H1 (cell line): ENCODE measurements around the gene TTC29. TPM values are rescaled to one million over a fixed set of nuclear protein-coding genes. Genes with fewer than 3 reads are reported as not detected.

Experiments
- CTCF ChIA-PET: fragments of 300-600 bp; sonication (Branson Sonifier 250); formaldehyde crosslinking; loops from one replicate; lab custom pipeline; 2021; ENCODE audit not compliant: partially characterized antibody; lab: Charles Lee
- POLR2A ChIA-PET: fragments of 300-600 bp; sonication (Branson Sonifier 250); formaldehyde crosslinking; loops from one replicate; lab custom pipeline; 2021; ENCODE audit warnings: inconsistent platforms; ENCODE audit not compliant: partially characterized antibody; lab: Charles Lee
- DNase-seq, 2 experiments: peaks; one replicate each; pipeline versions ENCODE4 v3.0.0 to v3.0.0-alpha.2; 2010 to 2022; ENCODE audit warnings: low spot score in 2 of 2, low read depth in 1 of 2, mixed read lengths in 1 of 2
- FAIRE-seq: peaks from 2 replicates; lab custom pipeline; 2011; peaks lifted over from hg19 to GRCh38; lab: Jason Lieb, UNC
- H2AFZ ChIP-seq: 2 replicates; pipeline ENCODE4 v1.8.1; 2012; ENCODE audit warnings: low read length, inconsistent platforms
- H2AK5ac ChIP-seq: 2 replicates; pipeline ENCODE4 v1.6.1; 2013; ENCODE audit warnings: low read depth, low read length
- H2BK120ac ChIP-seq: replicated peaks from 2 replicates; pipeline ENCODE3; 2013; ENCODE audit warnings: low read depth, low read length, inconsistent platforms
- H2BK12ac ChIP-seq: 2 replicates; pipeline ENCODE4 v1.6.1; 2013; ENCODE audit warnings: low read depth, low read length
- H2BK15ac ChIP-seq: 2 replicates; pipeline ENCODE4 v1.6.1; 2013; ENCODE audit warnings: low read length
- H2BK20ac ChIP-seq: 2 replicates; pipeline ENCODE4 v1.6.1; 2013; ENCODE audit warnings: low read length
- H2BK5ac ChIP-seq: 2 replicates; pipeline ENCODE4 v1.6.1; 2013; ENCODE audit warnings: low read depth, low read length
- H3K14ac ChIP-seq: 2 replicates; pipeline ENCODE4 v1.6.1; 2013; ENCODE audit warnings: inconsistent platforms; ENCODE audit not compliant: insufficient read length
- H3K18ac ChIP-seq: 2 replicates; pipeline ENCODE4 v1.6.1; 2013; ENCODE audit warnings: low read length; ENCODE audit errors: extremely low read depth
- H3K23ac ChIP-seq: 2 replicates; pipeline ENCODE4 v1.6.1; 2013; ENCODE audit warnings: inconsistent platforms; ENCODE audit not compliant: insufficient read length
- H3K23me2 ChIP-seq: 2 replicates; pipeline ENCODE4 v1.6.1; 2013; ENCODE audit warnings: low read depth, low read length
- H3K27ac ChIP-seq: 2 replicates; pipeline ENCODE4 v1.6.1; 2011; ENCODE audit warnings: low read depth, low read length, inconsistent platforms
- H3K27me3 ChIP-seq, 4 experiments: replicated peaks in 1 of 4; 1 replicate in 1 of 4; 2 replicates in 3 of 4; pipeline versions ENCODE4 v1.6.1 to v1.8.1; 2011 to 2013; ENCODE audit warnings: low read length in 3 of 4, mild to moderate bottlenecking in 3 of 4, inconsistent platforms in 2 of 4, mixed read lengths in 2 of 4, moderate library complexity in 1 of 4; ENCODE audit not compliant: control insufficient read depth in 3 of 4, insufficient read depth in 3 of 4; ENCODE audit errors: extremely low read depth in 1 of 4
- H3K36me3 ChIP-seq, 4 experiments: 2 replicates each; pipeline versions ENCODE4 v1.6.1 to v1.8.1; 2011 to 2013; ENCODE audit warnings: mild to moderate bottlenecking in 4 of 4, low read length in 3 of 4, moderate library complexity in 2 of 4, control low read depth in 1 of 4, inconsistent platforms in 1 of 4; ENCODE audit not compliant: insufficient read depth in 4 of 4, control insufficient read depth in 2 of 4
- H3K4ac ChIP-seq: replicated peaks from 2 replicates; pipeline ENCODE3; 2013; ENCODE audit warnings: low read length, low read depth, mixed read lengths, inconsistent platforms; ENCODE audit not compliant: insufficient read length
- H3K4me1 ChIP-seq, 4 experiments: replicated peaks in 1 of 4; 1 replicate in 1 of 4; 2 replicates in 3 of 4; pipeline versions ENCODE4 v1.6.1 to v1.8.1; 2011 to 2013; ENCODE audit warnings: low read length in 3 of 4, inconsistent platforms in 2 of 4, mixed read lengths in 1 of 4; ENCODE audit not compliant: insufficient read depth in 4 of 4, control insufficient read depth in 3 of 4
- H3K4me2 ChIP-seq, 2 experiments: 2 replicates each; pipeline versions ENCODE4 v1.6.1 to v1.8.1; 2011 to 2013; ENCODE audit warnings: low read depth in 2 of 2, low read length in 2 of 2, control low read depth in 1 of 2, inconsistent platforms in 1 of 2, mild to moderate bottlenecking in 1 of 2; ENCODE audit not compliant: insufficient read depth in 1 of 2
- H3K4me3 ChIP-seq, 4 experiments: fragments of 200-600, 300-600 bp in 1 of 4; sonication (generic), shearing (Covaris generic), sonication (Bioruptor Twin) in 1 of 4; 2 replicates each; pipeline versions ENCODE4 v1.5.1 to v1.8.1; 2011 to 2016; ENCODE audit warnings: low read length in 4 of 4, low read depth in 3 of 4, control low read depth in 2 of 4, inconsistent platforms in 2 of 4, mild to moderate bottlenecking in 2 of 4, mixed read lengths in 1 of 4, moderate library complexity in 1 of 4; ENCODE audit not compliant: insufficient read depth in 2 of 4; ENCODE audit errors: extremely low read depth in 1 of 4
- H3K56ac ChIP-seq: replicated peaks from 2 replicates; pipeline ENCODE3; 2013; ENCODE audit warnings: low read depth, mild to moderate bottlenecking, mixed read lengths, low read length, inconsistent platforms; ENCODE audit not compliant: insufficient read length
- H3K79me1 ChIP-seq: 2 replicates; pipeline ENCODE4 v1.6.1; 2013; ENCODE audit warnings: low read depth, low read length, control low read depth
- H3K79me2 ChIP-seq, 2 experiments: 2 replicates each; pipeline versions ENCODE4 v1.6.1 to v1.8.1; 2012 to 2013; ENCODE audit warnings: low read length in 2 of 2, mild to moderate bottlenecking in 2 of 2, inconsistent platforms in 1 of 2; ENCODE audit not compliant: insufficient read depth in 2 of 2, control insufficient read depth in 1 of 2
- H3K9ac ChIP-seq, 4 experiments: replicated peaks in 1 of 4; 1 replicate in 1 of 4; 2 replicates in 3 of 4; pipeline versions ENCODE4 v1.6.1 to v1.8.1; 2011 to 2013; ENCODE audit warnings: low read depth in 3 of 4, low read length in 3 of 4, control low read depth in 2 of 4, mild to moderate bottlenecking in 2 of 4, moderate library complexity in 2 of 4, inconsistent platforms in 1 of 4; ENCODE audit errors: extremely low read depth in 1 of 4
- H3K9me3 ChIP-seq, 2 experiments: 2 replicates each; pipeline versions ENCODE4 v1.6.1 to v1.8.1; 2012 to 2013; ENCODE audit warnings: mild to moderate bottlenecking in 2 of 2, moderate library complexity in 2 of 2, control low read depth in 1 of 2, inconsistent platforms in 1 of 2, low read depth in 1 of 2, low read length in 1 of 2, mixed read lengths in 1 of 2; ENCODE audit not compliant: insufficient read depth in 2 of 2
- H4K20me1 ChIP-seq, 2 experiments: replicated peaks in 1 of 2; 2 replicates each; pipeline versions ENCODE3 to v1.8.1; 2011 to 2013; ENCODE audit warnings: inconsistent platforms in 2 of 2, low read length in 2 of 2, mild to moderate bottlenecking in 1 of 2; ENCODE audit not compliant: insufficient read depth in 2 of 2, control insufficient read depth in 1 of 2
- H4K5ac ChIP-seq: 2 replicates; pipeline ENCODE4 v1.6.1; 2013; ENCODE audit warnings: low read length, low read depth, mixed read lengths, inconsistent platforms; ENCODE audit not compliant: insufficient read length
- H4K8ac ChIP-seq: 2 replicates; pipeline ENCODE4 v1.8.0; 2013; ENCODE audit warnings: mild to moderate bottlenecking, moderate library complexity, low read length, inconsistent platforms; ENCODE audit not compliant: insufficient read depth; ENCODE audit errors: extremely low read depth
- H4K91ac ChIP-seq: replicated peaks from 2 replicates; pipeline ENCODE3; 2013; ENCODE audit warnings: low read length, mixed read lengths, inconsistent platforms; ENCODE audit not compliant: insufficient read length
- CEBPB ChIP-seq: IDR thresholded peaks from 2 replicates; pipeline ENCODE4 v1.6.1; 2012; ENCODE audit warnings: low read depth, low read length
- RBBP5 ChIP-seq: IDR thresholded peaks from 2 replicates; pipeline ENCODE4 v1.7.1; 2012; ENCODE audit warnings: low read depth, mild to moderate bottlenecking, inconsistent platforms, low read length, moderate library complexity, borderline replicate concordance
- TAF1 ChIP-seq: IDR thresholded peaks from 2 replicates; pipeline ENCODE4 v1.6.1; 2011; ENCODE audit warnings: mild to moderate bottlenecking, low read depth, low read length
- TBP ChIP-seq: IDR thresholded peaks from 2 replicates; pipeline ENCODE4 v1.6.1; 2011; ENCODE audit warnings: low read depth, low read length, improper control_type of control experiment
- USF2 ChIP-seq: IDR thresholded peaks from 2 replicates; pipeline ENCODE4 v1.6.1; 2011; ENCODE audit warnings: low read length, improper control_type of control experiment
- WGBS, 2 experiments: shearing (Covaris generic) in 1 of 2; methylation state at CpG; one replicate each; pipeline versions ENCODE4 v1.1.6 to v1.1.7; 2013 to 2015; ENCODE audit warnings: low lambda C conversion rate in 2 of 2, mixed read lengths in 2 of 2, inconsistent platforms in 1 of 2, low coverage in 1 of 2, missing lambda C conversion rate in 1 of 2; ENCODE audit not compliant: insufficient replicate concordance in 2 of 2, insufficient coverage in 1 of 2, insufficient read length in 1 of 2; ENCODE audit errors: extremely low coverage in 1 of 2, missing lambda C conversion rate in 1 of 2; 5-methylcytosine and 5-hydroxymethylcytosine counted together
- polyA plus RNA-seq, 7 experiments: library from polyadenylated mRNA; depleted of rRNA in 3 of 7; stranded (reverse) in 5 of 7; unstranded in 2 of 7; fragments of >200 nt in 5 of 7; fragments of 200-250 nt in 2 of 7; gene quantifications; 1 replicate in 5 of 7; 2 replicates in 1 of 7; 4 replicates in 1 of 7; pipeline versions ENCODE4 v1.2.1 to v1.2.3, GENCODE V29; 2011 to 2013; ENCODE audit warnings: missing spikeins in 2 of 7, mixed read lengths in 2 of 7
- total RNA-seq: library from RNA; stranded (reverse); fragmentation: NEBNext Ultra II Directional; extraction: Animal tissue kit (Norgen Biotek cat#: 25700); gene quantifications from 2 replicates; pipeline ENCODE4 v1.2.1, GENCODE V29; 2021

The TTC29 gene
- total and polyA plus RNA-seq, 2 of the 8 experiments (the other 6 are each of a cell fraction or from before 2014, with no cell fraction given) = 0.28 TPM; not detected in 1

- Histone ChIP-seq H3K23me2 (no peaks in the 10 kb centered on the region), H3K56ac (no peak overlapping the region), H3K27ac (no peak overlapping the region), H3K23ac (no peak overlapping the region), H3K79me1 (no peaks in the 10 kb centered on the region), H2BK20ac (no peak overlapping the region), H2BK120ac (no peak overlapping the region), H3K9me3 (no peaks in the 10 kb centered on the region), H3K4ac (no peak overlapping the region), H3K79me2 (no peaks in the 10 kb centered on the region), H3K4me2 (no peak overlapping the region), H2BK12ac (no peak overlapping the region), H3K27me3 (no peaks in the 10 kb centered on the region), H4K5ac (no peak overlapping the region), H4K91ac (no peak overlapping the region), H3K14ac (no peak overlapping the region), H3K36me3 (no peaks in the 10 kb centered on the region), H4K20me1 (no peaks in the 10 kb centered on the region), H2AFZ (no peak overlapping the region), H2BK5ac (no peak overlapping the region), H4K8ac (no peak overlapping the region), H2AK5ac (no peak overlapping the region), H3K4me3 (no peak overlapping the region), H2BK15ac (no peak overlapping the region), H3K18ac (no peak overlapping the region), H3K9ac (no peak overlapping the region), H3K4me1 (no peaks in the 10 kb centered on the region; a peak in 1 of 7 replicates)
- FAIRE-seq = no peak
- ChIA-PET POLR2A (no interaction called here), CTCF (no interaction called here)
- no peak for DNase-seq
- 92% methylated on average over 8 of the region's 8 CpGs; no CpG with 5 or more reads in 1 of the 2 experiments for WGBS, 2 experiments
- TF ChIP-seq TBP = no peak
- TF ChIP-seq TAF1 = no peak
- no peak for TF ChIP-seq USF2
- no peak for TF ChIP-seq CEBPB
- TF ChIP-seq RBBP5 = no peak
Observed at GRCh38 chr4:146776691-146777090, 169.0 kb downstream of the TTC29 start.
